ENCODE data around the gene PRSS21.
A peak's percentile ranks its signal among the peaks of the same experiment; 100 is the strongest.

PRSS21 gene

DNA sequence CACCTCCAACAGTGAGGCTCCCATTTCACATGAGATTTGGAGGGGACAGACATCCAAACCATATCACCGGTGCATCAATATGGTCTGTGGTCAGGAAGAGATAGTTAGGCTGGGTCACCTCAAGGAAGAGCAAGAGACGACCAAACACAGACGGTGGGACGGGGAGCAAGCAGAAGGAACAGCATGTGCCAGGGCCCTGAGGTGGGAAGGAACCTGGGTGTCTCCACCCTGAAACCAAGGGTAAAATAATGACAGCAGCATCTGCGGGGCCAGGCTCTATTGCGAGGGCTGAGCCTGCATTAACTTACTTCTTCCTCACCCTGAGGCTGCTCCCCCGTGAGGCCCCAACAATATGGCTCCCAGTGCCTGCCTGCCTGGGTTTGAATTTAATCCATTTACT lies 8.9 kb upstream of the PRSS21 start:
- no peak for DNase-seq

DNA sequence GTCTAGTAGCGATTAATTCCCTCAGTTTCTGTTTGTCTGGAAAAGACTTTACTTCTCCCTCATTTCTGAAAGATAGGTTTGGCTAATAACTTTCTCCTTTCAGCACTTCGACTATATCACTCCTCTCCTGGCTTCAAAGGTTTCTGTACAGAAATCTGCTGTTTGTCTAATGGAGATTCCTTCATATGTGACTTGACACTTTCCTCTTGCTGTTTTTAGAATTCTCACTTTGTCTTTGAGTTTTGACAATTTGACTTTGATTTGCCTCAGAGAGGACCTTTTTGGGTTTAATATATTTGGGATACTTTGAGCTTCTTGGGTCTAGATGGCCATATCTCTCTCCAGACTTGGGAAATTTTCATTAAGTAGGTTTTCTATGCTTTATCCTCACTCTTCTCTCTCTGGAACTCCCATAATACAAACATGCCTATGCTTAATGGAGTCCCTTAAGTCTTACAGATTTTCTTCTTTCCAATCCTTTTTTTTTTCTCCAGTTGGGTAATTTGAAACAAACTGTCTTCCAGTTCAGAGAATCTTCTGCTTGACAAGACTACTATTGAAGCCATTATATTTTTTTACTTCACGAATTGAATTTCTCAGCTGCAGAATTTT lies 7.8 kb upstream of the PRSS21 start:
- no peak for DNase-seq

DNA sequence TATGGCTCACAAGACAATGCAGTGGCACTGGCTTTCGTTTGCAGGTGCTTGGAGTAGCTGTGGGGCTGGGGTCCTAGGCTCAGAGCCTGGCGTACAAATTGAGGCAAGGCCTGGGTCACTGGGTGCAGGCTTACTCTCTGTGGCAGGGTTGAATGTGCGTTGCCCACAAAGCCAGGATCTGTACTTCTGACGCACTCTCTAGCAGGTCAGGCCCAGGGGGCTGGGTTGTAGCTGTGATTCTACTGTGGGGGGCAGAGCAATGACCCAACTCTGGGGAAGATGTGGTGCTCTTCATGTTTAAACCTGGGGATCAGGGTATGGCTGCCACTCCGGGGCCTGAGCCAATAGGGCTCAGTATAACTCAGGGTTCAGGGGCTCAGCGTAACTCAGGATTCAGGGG lies 6.4 kb upstream of the PRSS21 start:
- no peak for DNase-seq

DNA sequence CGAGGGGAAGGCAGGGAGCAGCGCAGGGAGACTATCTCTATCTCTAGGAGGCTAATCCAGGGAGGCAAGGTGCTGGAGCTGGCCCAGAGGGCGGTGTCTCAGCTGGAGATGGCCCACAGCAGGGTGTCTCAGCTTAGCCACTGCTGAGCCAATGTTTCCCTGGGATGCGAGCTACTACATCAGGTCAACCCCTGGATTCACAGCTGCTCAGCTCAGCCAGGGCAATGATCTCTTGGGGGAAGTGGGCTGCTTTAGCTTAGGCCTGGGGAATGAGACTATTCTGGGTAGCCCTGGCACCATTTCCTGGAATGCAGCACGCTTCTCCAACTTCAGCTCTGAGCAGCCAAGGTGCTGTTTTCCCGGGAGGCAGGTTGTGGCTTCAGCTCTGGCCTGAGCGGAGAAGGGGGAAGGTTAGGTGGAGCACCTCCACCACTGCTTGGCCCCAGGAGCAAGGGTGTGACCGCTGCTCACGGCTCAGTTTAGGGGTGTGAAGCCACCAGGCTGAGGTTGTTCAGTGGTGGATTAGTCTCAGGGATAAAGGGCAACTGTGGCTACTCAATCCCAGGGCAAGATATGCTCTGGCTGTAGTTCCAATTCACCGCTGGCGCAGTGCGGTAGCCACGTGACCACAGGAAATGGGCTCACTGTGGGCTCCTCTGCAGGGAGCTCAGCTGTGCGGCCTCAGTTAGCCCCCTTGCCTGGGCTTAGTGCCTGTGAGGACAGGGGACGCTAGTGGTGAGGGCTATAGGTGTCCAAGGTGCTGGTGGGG lies 5.2 kb upstream of the PRSS21 start:
- DNase-seq: no peak

DNA sequence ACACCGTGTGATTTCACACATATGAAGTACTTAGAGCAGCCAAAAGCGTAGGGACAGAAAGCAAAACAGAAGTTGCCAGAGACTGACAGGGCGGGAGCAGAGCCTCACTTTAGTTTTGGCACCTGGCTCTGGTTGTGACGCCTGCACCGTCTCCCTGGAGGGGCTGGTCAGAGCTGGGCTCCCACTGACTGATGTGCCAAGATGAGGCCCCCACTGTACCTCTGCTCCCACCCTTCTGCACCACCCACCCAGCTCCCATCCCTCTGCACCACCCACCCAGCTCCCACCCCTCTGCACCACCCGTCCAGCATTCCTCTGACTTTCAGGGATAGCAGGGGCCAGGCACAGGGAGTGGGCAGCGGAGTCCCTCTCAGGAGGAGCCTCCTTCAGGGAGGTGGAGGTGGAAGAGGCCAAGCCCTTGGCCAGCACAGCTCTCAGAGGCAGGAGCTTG lies 3.2 kb upstream of the PRSS21 start:
- peak; percentile 15 for DNase-seq

DNA sequence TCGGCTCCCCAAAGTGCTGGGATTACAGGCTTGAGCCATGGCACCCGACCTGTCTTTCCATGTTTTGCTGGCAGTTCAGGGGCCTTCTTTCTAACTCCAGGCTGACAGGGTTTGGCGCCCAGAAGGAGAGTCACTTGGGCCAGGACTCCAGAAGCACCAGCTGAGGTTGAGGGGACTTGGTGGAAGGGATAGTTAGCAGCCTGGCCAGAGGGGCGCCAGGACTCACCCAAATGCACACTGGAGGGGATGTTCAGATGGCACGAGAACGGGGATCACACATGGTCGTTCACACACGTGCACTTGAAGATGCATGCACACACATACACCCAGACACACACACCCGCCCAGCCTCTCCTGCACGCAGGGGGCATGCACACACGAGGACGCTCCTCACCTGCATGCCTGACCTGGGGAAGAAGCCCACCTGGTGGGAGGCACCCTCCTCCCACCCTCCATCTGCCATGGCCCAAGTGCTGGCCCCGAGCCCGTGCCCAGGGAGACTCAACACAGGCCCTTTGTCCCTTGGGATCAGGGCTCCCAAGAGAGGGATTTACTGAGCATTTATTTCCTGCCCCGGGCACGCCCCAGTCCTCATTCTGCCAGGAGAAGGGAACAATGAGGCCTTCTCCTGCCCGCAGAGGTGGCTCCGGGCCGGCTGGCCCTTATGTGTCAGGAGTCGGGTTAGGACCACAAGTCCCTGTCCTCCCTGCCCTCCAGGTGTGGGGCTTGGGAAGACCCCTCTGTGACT lies 2.3 kb upstream of the PRSS21 start:
- DNase-seq: no peak

DNA sequence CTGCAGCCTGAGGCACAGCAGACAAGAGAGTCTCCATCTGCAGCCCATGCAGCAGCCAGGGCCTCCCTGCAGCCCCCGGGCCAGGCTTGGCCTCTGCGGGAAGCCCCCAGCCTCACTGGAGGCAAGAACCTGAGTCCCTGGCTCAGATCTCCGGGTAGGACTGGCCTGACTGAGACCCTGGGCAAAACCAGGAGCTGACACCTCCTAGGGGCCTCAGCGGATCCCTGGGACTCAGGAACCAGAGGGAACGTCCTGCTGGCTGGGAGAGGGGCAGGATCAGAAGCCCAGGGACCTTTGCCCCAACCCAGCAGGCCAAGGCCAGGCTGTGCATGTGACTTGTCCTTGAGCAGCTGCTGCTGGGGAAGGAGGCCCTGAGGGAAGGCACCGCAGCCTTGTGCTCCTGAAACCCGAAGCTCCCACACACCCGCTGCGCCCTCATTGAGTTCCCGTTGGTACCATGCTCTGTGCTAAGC lies 1.7 kb upstream of the PRSS21 start:
- DNase-seq: no peak

DNA sequence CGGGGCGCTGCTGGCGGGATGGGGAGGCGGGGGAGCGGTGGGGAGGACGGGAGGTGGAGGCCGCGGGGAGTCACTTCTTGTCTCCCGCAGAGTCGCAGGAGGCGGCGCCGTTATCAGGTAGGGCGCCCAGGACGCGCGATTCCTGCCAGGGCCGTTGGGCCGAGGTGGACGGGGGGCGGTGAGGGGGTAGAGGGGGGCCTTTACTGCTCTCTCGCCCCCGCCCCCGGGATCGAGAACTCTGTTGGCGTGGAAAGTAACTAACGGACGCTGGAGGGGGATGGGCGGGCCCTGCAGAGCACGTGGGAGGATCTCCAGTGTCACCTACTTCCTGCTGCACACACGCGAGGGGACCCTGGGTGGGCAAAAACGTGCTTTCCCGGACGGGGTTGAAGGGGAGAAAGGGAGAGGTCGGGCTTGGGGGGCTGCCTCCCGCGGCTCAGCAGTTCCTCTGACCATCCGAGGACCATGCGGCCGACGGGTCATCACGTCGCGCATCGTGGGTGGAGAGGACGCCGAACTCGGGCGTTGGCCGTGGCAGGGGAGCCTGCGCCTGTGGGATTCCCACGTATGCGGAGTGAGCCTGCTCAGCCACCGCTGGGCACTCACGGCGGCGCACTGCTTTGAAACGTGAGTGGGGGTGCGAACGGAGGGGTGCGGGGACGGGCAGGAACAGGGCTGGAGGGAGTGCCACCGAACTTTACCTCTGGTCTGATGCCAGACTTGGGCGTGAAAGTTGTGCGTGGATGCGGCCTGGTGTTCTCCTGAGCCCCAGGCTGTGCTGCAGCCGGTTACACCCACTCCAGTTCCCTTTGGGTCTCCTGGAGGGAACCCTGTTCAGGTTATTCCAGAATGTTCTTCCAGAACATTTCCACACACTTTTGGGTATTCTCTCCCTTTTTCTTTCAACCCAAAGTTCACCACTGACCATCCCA lies 569 bp downstream of the PRSS21 start:
- DNase-seq: no peak

DNA sequence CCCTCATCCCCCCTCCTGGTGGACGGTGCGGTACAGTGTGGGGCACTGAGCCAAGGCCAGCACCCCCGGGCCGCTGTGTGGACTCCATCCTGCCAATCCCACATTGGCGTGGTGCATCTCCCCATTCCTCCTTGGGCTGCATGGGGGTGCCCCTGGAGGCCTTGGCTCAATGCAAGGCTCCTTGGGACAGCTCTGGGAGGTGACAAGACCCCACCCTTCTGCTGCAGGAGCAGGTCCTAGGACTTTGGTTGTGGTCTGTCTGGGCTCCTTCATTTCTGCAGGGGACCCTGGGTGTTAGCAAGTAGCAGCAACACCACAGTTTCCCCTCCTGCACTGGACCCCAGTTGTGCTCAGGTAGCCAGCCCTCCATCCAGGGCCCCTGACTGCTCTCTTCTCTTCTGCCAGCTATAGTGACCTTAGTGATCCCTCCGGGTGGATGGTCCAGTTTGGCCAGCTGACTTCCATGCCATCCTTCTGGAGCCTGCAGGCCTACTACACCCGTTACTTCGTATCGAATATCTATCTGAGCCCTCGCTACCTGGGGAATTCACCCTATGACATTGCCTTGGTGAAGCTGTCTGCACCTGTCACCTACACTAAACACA lies 1.3 kb downstream of the PRSS21 start:
- no peak for DNase-seq

DNA sequence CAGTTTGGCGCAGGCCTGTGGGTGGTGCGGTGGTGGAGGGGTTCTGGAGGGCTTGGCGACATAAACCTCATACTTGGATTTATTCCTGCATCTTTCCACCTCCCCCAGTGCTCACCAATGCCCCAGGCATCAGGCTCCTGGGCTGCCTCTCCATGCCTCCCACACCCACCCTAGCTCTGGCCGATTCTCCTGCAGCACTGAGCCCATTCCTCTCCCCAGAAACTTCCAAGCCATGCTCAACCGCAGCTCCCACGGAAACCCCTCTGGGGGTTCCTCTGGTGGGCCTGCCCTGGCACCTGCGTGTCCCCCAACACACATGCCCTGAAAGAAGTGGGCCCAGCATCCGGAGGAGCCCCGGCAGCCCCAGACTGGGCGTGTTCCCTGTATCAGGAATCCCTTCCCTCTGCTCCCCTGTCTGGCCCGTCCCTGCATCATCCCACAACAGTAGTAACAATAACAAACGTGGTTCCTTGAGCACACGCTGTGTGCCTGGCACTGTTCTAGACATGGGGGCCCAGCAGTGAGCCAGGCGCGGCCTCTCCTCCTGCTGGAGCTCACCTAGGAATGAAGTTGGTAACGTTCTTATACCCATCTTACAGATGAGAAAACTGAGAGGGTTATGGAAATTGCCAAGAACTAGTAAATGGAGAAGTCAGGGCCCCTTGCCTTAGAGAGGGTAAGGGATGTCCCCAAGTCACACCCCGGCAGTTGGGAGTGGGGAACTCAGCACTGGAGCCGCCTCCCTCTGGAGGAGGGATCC lies 2.3 kb downstream of the PRSS21 start:
- no peak for DNase-seq

DNA sequence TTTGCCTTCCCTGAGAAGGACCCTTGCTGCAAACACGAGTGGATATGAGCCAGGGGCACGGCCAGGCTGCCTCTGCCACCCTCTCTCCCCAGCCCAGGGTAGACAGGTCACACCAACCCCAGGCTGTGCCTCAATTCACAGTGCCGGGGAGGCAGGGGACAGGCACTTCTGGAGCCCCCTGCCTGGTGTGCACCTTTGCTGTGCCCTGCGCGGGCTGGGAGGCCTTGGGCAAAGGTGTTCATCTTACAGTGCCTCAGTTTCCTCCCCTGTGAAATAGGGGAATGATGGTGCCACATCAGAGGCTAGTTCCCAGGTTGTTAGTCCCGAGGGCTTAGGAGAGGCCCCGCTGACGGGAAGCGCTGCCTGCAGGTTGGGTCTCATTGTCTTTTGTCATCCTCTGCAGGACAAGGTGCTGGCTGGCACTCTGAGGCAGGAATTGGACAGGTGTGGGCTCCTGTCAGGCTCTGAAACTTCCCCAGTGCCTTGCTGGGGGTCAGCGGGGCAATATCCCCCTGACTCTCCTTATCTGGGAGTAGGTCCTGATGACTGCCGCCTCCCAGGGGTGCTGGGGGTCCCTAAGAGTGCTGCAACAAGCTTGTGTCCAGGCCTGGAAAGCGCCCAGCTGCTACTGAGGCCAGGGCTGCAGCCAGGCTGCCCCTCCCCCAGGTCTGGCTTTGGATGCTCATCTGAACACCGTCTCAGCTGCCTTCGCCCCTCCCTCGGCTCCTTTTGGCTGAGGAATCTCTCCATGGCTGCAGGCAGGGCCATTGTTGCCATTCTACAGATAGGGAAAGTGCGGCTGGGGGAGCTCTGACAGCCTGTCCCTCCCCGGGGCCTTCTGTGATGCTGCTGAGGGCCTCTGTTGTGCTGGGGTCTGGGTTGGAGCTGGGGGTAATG lies 3.1 kb downstream of the PRSS21 start:
- DNase-seq: no peak

DNA sequence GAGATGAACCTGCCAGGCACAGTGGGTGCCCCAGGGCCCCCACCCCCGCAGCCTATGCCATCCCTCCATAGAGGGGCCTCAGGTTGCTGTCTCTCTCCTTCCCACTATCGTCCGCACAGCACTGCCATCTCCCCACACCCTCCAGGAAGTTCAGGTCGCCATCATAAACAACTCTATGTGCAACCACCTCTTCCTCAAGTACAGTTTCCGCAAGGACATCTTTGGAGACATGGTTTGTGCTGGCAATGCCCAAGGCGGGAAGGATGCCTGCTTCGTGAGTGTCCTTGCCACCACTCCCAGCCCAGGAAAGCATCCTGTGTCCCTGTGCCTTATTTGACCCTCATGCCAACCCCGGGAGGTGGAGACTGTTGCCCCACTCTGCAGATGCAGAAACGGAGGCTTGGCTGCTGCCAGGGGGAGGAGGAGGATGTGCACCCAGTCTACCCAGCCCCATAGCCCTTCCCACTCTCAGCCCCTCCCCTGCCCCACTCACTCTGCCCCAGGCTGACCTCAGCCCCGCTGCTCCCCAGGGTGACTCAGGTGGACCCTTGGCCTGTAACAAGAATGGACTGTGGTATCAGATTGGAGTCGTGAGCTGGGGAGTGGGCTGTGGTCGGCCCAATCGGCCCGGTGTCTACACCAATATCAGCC lies 3.9 kb downstream of the PRSS21 start:
- no peak for DNase-seq

DNA sequence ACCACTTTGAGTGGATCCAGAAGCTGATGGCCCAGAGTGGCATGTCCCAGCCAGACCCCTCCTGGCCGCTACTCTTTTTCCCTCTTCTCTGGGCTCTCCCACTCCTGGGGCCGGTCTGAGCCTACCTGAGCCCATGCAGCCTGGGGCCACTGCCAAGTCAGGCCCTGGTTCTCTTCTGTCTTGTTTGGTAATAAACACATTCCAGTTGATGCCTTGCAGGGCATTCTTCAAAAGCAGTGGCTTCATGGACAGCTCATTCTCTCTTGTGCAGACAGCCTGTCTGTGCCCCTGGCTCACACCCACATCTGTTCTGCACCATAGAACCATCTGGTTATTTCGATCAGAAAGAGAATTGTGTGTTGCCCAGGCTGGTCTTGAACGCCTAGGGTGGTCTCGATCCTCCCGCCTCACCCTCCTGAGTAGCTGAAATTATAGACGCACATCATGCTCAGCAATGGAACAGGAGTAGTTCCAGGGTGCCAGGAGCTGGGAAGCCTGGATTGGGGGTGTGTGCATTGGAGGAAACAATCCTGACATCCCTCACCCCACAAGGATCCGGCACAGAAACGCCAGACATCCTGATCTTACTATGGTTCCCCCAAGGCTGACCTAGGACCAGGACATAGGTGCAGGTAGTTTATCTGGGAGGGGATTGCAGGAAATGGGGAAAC lies 4.6 kb downstream of the PRSS21 start:
- no peak for DNase-seq

DNA sequence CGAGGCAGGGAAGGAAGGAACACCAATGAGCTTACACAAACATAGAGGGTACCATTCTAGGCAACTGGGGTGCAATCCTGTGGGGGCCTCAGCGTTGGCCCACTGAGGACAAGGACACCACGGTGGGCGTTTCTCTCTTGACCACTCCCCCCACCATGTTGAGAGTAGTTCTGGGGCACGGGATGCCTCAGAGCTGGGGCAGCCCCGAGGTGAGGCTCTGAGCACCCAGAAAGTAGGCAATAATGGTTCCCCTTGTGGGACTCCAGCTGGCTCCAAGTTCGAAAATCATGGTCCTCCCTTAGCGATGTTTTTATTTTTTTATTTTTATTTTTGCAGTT lies 5.1 kb downstream of the PRSS21 start:
- DNase-seq: no peak

DNA sequence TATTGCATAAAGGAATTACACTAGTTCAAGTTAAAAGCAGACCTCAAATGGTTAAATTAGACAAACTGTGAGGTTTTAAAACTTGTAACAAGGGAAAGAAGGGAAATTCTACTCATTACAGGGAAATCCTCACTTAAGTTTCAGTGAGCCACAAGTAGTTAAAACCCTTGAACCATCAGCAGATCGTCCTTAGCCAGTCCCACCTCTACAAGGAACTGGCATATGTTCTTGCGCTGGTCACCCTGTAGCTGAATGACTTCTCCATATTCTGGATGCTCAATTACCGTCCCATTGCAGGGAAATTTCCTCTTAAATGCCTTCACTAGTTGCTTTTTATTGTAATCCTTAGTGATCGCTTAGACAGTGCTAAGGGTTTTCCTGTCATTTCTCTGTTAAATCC lies 5.5 kb downstream of the PRSS21 start:
- no peak for DNase-seq

DNA sequence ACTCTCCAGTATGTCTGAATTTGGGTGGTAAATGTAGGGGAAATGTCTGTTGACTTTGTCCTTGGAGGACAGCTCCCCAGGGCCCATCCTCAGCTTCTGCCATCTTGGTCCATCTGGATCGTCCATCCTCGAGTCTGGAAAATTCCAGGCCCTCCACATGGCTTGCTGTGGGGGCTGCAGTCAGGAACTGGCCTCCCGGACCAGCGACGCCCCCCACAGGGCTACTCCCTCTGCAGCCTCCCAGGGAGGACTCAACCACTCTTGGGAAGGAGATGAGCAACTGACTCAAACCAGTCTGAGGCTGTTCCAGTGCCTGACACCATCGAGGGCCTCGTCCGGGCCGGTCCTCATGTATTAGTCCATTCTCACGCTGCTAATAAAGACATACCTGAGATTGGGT lies 7.6 kb downstream of the PRSS21 start:
- no peak for DNase-seq

DNA sequence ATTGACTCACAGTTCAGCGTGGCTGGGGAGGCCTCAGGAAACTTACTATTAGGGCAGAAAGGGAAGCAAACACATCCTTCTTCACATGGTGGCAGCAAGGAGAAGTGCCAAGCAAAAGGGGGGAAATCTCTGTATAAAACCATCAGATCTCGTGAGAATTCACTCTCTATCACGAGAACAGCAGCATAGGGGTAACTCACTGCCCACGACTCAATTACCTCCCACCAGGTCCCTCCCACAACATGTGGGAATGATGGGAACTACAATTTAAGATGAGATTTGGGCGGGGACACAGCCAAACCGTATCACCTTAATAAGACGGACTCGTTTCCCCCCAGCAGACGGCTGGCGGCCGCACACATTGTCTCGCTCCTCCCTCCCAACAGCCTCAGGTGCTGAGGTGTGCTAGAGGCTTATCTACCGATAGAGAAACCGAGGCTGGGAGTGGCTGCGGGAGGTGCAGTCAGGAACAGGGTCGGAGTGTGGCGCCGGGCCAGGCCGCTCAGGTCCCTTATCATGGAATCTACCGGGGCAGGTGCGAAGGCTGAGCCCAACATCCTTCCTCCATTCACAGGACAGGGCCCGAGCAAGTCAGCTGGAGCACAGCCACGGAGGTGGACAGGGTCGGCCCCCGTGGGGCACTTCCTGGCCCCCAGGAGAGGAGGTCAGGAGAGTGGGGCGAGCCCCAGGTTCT lies 8.2 kb downstream of the PRSS21 start:
- no peak for DNase-seq

DNA sequence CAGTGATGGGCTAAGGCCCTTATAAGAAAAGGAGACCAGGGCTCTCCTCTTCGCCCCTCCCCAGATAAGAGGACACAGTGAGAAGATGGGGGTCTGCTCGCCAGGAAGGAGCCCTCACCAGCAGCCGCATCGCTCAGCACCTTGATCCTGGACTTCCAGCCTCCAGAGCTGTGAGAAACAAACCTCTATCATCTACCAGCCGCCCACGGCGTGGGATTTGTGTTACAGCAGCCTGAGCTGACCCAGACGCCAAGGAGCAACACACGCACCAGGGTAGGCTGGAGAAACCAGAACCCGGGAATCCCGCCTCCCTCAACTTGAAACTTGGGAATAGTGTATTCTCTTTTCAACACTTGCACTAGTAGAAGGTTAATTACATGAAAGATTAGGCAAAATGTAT lies 8.9 kb downstream of the PRSS21 start:
- DNase-seq: no peak
